HUES64 (cell line): Measurements from ENCODE around the gene CMIP. TPM values are rescaled to one million over a fixed set of nuclear protein-coding genes. Genes with fewer than 3 reads are reported as not detected.
"Not testable (repeated sequence)": the region's sequence is repeated elsewhere in the genome, so short reads cannot be mapped to it uniquely, and the experiment has no call there.

Source experiments
- H3K27ac ChIP-seq: 2 replicates; pipeline ENCODE4 v1.7.0; 2013; ENCODE audit warnings: low read depth, low read length, inconsistent platforms
- H3K27me3 ChIP-seq: 2 replicates; pipeline ENCODE4 v1.6.1; 2013; ENCODE audit warnings: mild to moderate bottlenecking, low read length; ENCODE audit not compliant: insufficient read depth
- H3K36me3 ChIP-seq: 2 replicates; pipeline ENCODE4 v1.6.1; 2013; ENCODE audit warnings: mild to moderate bottlenecking, low read length; ENCODE audit not compliant: insufficient read depth
- H3K4me1 ChIP-seq: 2 replicates; pipeline ENCODE4 v1.6.1; 2013; ENCODE audit warnings: mild to moderate bottlenecking, low read length, moderate library complexity; ENCODE audit not compliant: insufficient read depth
- H3K4me3 ChIP-seq: 2 replicates; pipeline ENCODE4 v1.5.1; 2013; ENCODE audit warnings: mild to moderate bottlenecking, low read length, moderate library complexity
- H3K9ac ChIP-seq: 2 replicates; pipeline ENCODE4 v1.6.1; 2013; ENCODE audit warnings: mild to moderate bottlenecking, low read depth, low read length
- H3K9me3 ChIP-seq: 2 replicates; pipeline ENCODE4 v1.6.1; 2013; ENCODE audit warnings: low read depth, low read length; ENCODE audit not compliant: insufficient read depth
- WGBS: fragments of 150-250, 120-280 bp; methylation state at CpG from one replicate; pipeline ENCODE4 v1.1.7; 2013; ENCODE audit warnings: missing lambda C conversion rate; 5-methylcytosine and 5-hydroxymethylcytosine counted together
- polyA plus RNA-seq, 2 experiments: library from polyadenylated mRNA; stranded (reverse); fragments of 50-300 nt; gene quantifications; one replicate each; pipeline ENCODE4 v1.2.3, GENCODE V29; 2013

The CMIP gene
- 23.9 TPM for polyA plus RNA-seq (2013, experiment 1 of 2)
- 30.1 TPM for polyA plus RNA-seq (2013, experiment 2 of 2)

- H3K9me3 ChIP-seq = no peaks in the 10 kb centered on the region
- peak within 1 kb of the TSS; percentile 62 for H3K27ac ChIP-seq
- H3K9ac ChIP-seq = peak within 1 kb of the TSS; percentile 70
- under 1% methylated on average over 102 of the region's 114 CpGs for WGBS
- H3K27me3 ChIP-seq = peaks cover 3% of the 10 kb centered on the region; the same call in 1 of the 2 replicates
- H3K36me3 ChIP-seq = no peaks in the 10 kb centered on the region
- peak within 1 kb of the TSS; percentile 67 for H3K4me3 ChIP-seq
- peaks cover 33% of the 10 kb centered on the region for H3K4me1 ChIP-seq
Measured at GRCh38 chr16:81444448-81445121, at the start of gene CMIP. CMIP (plus strand) TSS chr16:81444808.

- no peak overlapping the region for H3K9ac ChIP-seq
- H3K4me3 ChIP-seq = no peak overlapping the region
- H3K4me1 ChIP-seq = no peaks in the 10 kb centered on the region
- WGBS = 90% methylated on average over 11 of the region's 13 CpGs
- no peaks in the 10 kb centered on the region for H3K9me3 ChIP-seq
- peaks cover 14% of the 10 kb centered on the region for H3K36me3 ChIP-seq
- H3K27me3 ChIP-seq = no peaks in the 10 kb centered on the region
- no peak overlapping the region for H3K27ac ChIP-seq
Measured at GRCh38 chr16:81394966-81395655, 49.5 kb upstream of the CMIP start.

GRCh38 chr16:81397058-81397878 lies 47.3 kb upstream of the CMIP start:
- no peaks in the 10 kb centered on the region for H3K4me1 ChIP-seq
- H3K4me3 ChIP-seq = no peak overlapping the region
- H3K27ac ChIP-seq = no peak overlapping the region
- H3K27me3 ChIP-seq = no peaks in the 10 kb centered on the region
- H3K9ac ChIP-seq = no peak overlapping the region
- H3K9me3 ChIP-seq = no peaks in the 10 kb centered on the region
- WGBS = 93% methylated on average over 21 of the region's 21 CpGs
- peaks cover under 1% of the 10 kb centered on the region; the same call in 1 of the 2 replicates for H3K36me3 ChIP-seq

- Histone ChIP-seq H3K27me3 (no peaks in the 10 kb centered on the region), H3K4me1 (no peaks in the 10 kb centered on the region), H3K4me3 (no peak overlapping the region), H3K36me3 (no peaks in the 10 kb centered on the region), H3K9me3 (no peaks in the 10 kb centered on the region), H3K27ac (no peak overlapping the region), H3K9ac (no peak overlapping the region)
- WGBS = 93% methylated on average over 12 of the region's 14 CpGs
Measured at GRCh38 chr16:81397879-81398520, 46.6 kb upstream of the CMIP start.

- peaks cover 6% of the 10 kb centered on the region for H3K27me3 ChIP-seq
- no peaks in the 10 kb centered on the region for H3K36me3 ChIP-seq
- H3K9ac ChIP-seq = no peak overlapping the region
- H3K9me3 ChIP-seq = no peaks in the 10 kb centered on the region
- WGBS = 70% methylated on average over 1 of the region's 1 CpG
- H3K4me1 ChIP-seq = peaks cover 3% of the 10 kb centered on the region; the same call in 1 of the 2 replicates
- H3K4me3 ChIP-seq = no peak overlapping the region
- H3K27ac ChIP-seq = no peak overlapping the region
Measured at GRCh38 chr16:81399909-81400308, 44.7 kb upstream of the CMIP start.

- Histone ChIP-seq H3K9ac (no peak overlapping the region), H3K36me3 (no peaks in the 10 kb centered on the region), H3K27ac (no peak overlapping the region), H3K4me1 (peaks cover 6% of the 10 kb centered on the region), H3K9me3 (no peaks in the 10 kb centered on the region), H3K27me3 (peaks cover 6% of the 10 kb centered on the region), H3K4me3 (no peak overlapping the region)
- 91% methylated on average over 19 of the region's 19 CpGs for WGBS
Measured at GRCh38 chr16:81401035-81401950, 43.3 kb upstream of the CMIP start.

- Histone ChIP-seq H3K36me3 (no peaks in the 10 kb centered on the region), H3K9me3 (no peaks in the 10 kb centered on the region), H3K27ac (no peak overlapping the region), H3K9ac (no peak overlapping the region), H3K4me1 (peaks cover 6% of the 10 kb centered on the region), H3K27me3 (peaks cover 6% of the 10 kb centered on the region), H3K4me3 (peak overlapping the region; percentile 49; the same call in 1 of the 2 replicates)
- WGBS = 6% methylated on average over 4 of the region's 5 CpGs
Measured at GRCh38 chr16:81403208-81403600, 41.4 kb upstream of the CMIP start.

GRCh38 chr16:81403601-81404391 lies 40.8 kb upstream of the CMIP start:
- peaks cover 6% of the 10 kb centered on the region for H3K27me3 ChIP-seq
- no peaks in the 10 kb centered on the region for H3K36me3 ChIP-seq
- peak overlapping the region; percentile 41; the same call in 1 of the 2 replicates for H3K9ac ChIP-seq
- WGBS = 32% methylated on average over 37 of the region's 37 CpGs
- H3K4me3 ChIP-seq = peak overlapping the region; percentile 49
- no peak overlapping the region for H3K27ac ChIP-seq
- no peaks in the 10 kb centered on the region for H3K9me3 ChIP-seq
- H3K4me1 ChIP-seq = peaks cover 6% of the 10 kb centered on the region

GRCh38 chr16:81405002-81405401 lies 39.6 kb upstream of the CMIP start:
- H3K4me1 ChIP-seq, H3K9me3 ChIP-seq, H3K27ac ChIP-seq, H3K9ac ChIP-seq, H3K27me3 ChIP-seq, H3K4me3 ChIP-seq, H3K36me3 ChIP-seq: not testable (repeated sequence)
- 98% methylated on average over 2 of the region's 2 CpGs for WGBS
